Heart left ventricle (tissue), 13 donors: ENCODE measurements around the gene AAK1.

ENCODE experiments used
- POLR2A ChIP-seq, 2 donors: fragments of 450-650 bp; IDR thresholded peaks; one replicate each; pipeline ENCODE4 v1.6.1; 2017; ENCODE audit warnings: antibody characterized with exemption in 2 of 2, mild to moderate bottlenecking in 2 of 2, moderate library complexity in 2 of 2
- TF ChIP-seq, protein P1 (sequence below), 12 donors: fragments of 200-600 bp; sonication (generic) in 4 of 12; IDR thresholded peaks; one replicate each; pipeline versions ENCODE4 v1.5.0 to v1.8.0; 2018 to 2022; ENCODE audit warnings: antibody characterized with exemption in 12 of 12, mild to moderate bottlenecking in 5 of 12
- donor health status: ischemic (EF 13 %, LVEDD 7.1; RV severe dilation, severe dysfunction).
- donor health status: DM: no; HTN: yes; CAD: no.
- donor health status: DM: no; HTN: no; CAD: no.
- donor health status: ischemic (EF 25% LVEDD 6.9; RV normal size, moderate dysfunction).
- donor health status: ischemic (EF 25% LVEDD 5.7; RV mildly dilated, moderate dysfunction).
- donor health status: ischemic (EF 35%, LVEDD 5.7; RV mildly dilated, moderate dysfunction).
- donor health status: nonischemic (EF 11% LVEDD 7.7; RV severe dilation, severe dysfunction).
- donor health status: DM: yes; HTN: yes; CAD: no.
- donor health status: PGD.
- donor health status: ischemic (EF 29% LVEDD 5.4; RV normal size, mild dysfunction).
- donor health status: nonischemic (EF 23%, LVEDD 6.1; RV moderate dilation, normal function).

DNA sequence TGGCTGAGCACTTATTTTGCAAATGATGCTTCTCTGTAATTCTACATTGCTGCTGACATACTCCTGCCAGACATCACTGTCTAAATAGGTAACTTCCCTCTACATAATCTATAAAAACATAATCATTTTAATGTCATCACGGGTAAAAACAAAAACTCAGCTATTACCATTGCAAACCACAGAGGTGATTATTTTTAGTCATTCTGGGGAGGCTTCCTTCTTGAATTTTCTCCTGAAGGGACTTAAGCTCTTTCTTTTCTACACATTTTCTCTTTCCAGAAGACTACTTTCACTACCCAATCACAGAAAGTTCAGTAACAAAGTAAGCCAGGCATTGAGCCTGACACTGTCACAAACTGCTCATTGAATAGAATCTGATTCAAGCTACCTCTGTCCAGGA lies 165.9 kb downstream of the AAK1 start:
- TF ChIP-seq, protein P1, sequence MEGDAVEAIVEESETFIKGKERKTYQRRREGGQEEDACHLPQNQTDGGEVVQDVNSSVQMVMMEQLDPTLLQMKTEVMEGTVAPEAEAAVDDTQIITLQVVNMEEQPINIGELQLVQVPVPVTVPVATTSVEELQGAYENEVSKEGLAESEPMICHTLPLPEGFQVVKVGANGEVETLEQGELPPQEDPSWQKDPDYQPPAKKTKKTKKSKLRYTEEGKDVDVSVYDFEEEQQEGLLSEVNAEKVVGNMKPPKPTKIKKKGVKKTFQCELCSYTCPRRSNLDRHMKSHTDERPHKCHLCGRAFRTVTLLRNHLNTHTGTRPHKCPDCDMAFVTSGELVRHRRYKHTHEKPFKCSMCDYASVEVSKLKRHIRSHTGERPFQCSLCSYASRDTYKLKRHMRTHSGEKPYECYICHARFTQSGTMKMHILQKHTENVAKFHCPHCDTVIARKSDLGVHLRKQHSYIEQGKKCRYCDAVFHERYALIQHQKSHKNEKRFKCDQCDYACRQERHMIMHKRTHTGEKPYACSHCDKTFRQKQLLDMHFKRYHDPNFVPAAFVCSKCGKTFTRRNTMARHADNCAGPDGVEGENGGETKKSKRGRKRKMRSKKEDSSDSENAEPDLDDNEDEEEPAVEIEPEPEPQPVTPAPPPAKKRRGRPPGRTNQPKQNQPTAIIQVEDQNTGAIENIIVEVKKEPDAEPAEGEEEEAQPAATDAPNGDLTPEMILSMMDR (IDR thresholded peaks at IDR 0.05): no peak
- no peak for TF ChIP-seq POLR2A (IDR thresholded peaks at IDR 0.05)
